GM23338 (cell line): ENCODE measurements around the gene ZNF77.

Experiments
- CREB1 ChIP-seq: fragments of 250-450 bp; sonication (Bioruptor Pico); IDR thresholded peaks from 2 replicates; pipeline ENCODE4 v1.5.0; 2020; ENCODE audit warnings: low read depth, mild to moderate bottlenecking, moderate library complexity
- TF ChIP-seq, protein P1 (sequence below), 2 experiments: fragments of 200-600 bp in 1 of 2; sonication (generic) in 1 of 2; conservative IDR thresholded peaks; 2 replicates each; pipeline versions ENCODE4 v1.5.1 to v1.6.1; 2016 to 2017; ENCODE audit warnings: antibody characterized with exemption in 2 of 2, low read depth in 2 of 2, mild to moderate bottlenecking in 2 of 2, moderate library complexity in 1 of 2
- TF ChIP-seq, protein P2 (sequence below): fragments of 250-450 bp; sonication (Bioruptor Pico); IDR thresholded peaks from 2 replicates; pipeline ENCODE4 v1.5.0; 2020; ENCODE audit warnings: mild to moderate bottlenecking, moderate library complexity
- TF ChIP-seq, protein P3 (sequence below): IDR thresholded peaks from one replicate; pipeline ENCODE4 v1.6.1; 2018; ENCODE audit warnings: antibody characterized with exemption; ENCODE audit not compliant: unreplicated experiment

DNA sequence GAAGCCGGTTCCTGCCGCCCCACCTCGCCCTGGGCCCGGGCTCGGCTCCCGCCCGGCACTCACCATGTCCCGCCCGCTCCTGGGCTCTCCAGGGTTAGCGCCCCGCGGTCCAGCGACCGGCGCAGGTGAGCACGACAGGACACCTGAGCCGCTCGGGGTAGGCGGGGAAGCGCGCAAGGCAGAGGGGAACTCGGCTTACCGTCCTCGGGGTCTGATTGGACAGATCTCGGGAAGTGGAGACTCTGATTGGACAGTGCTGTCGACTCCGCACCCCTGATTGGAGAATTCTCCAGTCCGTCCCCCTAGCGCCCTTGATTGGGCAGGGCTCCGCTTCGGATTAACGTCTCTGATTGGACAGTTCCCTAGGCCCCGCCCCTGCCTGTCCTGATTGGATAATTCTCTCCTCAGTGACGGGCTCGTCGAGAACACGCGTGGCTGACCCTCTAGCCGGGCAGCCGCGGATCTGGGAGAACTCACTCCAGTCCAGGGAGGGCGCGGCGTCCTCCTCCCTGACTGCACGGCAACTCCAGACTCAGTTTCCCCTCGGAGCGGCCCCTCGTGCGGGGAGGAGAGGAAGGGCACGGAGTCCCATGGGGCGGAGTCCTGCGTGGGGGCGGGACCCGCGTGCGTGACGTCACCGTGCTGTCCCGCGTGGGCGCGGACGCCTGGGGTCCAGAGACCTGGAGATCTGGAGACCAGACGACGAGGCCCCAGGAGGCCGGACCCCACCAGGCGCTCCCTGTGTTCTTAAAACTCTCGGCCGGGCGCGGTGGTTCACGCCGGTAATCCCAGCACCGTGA is at the start of gene ZNF77:
- TF ChIP-seq, protein P1, sequence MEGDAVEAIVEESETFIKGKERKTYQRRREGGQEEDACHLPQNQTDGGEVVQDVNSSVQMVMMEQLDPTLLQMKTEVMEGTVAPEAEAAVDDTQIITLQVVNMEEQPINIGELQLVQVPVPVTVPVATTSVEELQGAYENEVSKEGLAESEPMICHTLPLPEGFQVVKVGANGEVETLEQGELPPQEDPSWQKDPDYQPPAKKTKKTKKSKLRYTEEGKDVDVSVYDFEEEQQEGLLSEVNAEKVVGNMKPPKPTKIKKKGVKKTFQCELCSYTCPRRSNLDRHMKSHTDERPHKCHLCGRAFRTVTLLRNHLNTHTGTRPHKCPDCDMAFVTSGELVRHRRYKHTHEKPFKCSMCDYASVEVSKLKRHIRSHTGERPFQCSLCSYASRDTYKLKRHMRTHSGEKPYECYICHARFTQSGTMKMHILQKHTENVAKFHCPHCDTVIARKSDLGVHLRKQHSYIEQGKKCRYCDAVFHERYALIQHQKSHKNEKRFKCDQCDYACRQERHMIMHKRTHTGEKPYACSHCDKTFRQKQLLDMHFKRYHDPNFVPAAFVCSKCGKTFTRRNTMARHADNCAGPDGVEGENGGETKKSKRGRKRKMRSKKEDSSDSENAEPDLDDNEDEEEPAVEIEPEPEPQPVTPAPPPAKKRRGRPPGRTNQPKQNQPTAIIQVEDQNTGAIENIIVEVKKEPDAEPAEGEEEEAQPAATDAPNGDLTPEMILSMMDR (conservative IDR thresholded peaks at IDR 0.05; ENCODE audit: low read depth in 2 of 2) = no peak
- TF ChIP-seq, protein P2, sequence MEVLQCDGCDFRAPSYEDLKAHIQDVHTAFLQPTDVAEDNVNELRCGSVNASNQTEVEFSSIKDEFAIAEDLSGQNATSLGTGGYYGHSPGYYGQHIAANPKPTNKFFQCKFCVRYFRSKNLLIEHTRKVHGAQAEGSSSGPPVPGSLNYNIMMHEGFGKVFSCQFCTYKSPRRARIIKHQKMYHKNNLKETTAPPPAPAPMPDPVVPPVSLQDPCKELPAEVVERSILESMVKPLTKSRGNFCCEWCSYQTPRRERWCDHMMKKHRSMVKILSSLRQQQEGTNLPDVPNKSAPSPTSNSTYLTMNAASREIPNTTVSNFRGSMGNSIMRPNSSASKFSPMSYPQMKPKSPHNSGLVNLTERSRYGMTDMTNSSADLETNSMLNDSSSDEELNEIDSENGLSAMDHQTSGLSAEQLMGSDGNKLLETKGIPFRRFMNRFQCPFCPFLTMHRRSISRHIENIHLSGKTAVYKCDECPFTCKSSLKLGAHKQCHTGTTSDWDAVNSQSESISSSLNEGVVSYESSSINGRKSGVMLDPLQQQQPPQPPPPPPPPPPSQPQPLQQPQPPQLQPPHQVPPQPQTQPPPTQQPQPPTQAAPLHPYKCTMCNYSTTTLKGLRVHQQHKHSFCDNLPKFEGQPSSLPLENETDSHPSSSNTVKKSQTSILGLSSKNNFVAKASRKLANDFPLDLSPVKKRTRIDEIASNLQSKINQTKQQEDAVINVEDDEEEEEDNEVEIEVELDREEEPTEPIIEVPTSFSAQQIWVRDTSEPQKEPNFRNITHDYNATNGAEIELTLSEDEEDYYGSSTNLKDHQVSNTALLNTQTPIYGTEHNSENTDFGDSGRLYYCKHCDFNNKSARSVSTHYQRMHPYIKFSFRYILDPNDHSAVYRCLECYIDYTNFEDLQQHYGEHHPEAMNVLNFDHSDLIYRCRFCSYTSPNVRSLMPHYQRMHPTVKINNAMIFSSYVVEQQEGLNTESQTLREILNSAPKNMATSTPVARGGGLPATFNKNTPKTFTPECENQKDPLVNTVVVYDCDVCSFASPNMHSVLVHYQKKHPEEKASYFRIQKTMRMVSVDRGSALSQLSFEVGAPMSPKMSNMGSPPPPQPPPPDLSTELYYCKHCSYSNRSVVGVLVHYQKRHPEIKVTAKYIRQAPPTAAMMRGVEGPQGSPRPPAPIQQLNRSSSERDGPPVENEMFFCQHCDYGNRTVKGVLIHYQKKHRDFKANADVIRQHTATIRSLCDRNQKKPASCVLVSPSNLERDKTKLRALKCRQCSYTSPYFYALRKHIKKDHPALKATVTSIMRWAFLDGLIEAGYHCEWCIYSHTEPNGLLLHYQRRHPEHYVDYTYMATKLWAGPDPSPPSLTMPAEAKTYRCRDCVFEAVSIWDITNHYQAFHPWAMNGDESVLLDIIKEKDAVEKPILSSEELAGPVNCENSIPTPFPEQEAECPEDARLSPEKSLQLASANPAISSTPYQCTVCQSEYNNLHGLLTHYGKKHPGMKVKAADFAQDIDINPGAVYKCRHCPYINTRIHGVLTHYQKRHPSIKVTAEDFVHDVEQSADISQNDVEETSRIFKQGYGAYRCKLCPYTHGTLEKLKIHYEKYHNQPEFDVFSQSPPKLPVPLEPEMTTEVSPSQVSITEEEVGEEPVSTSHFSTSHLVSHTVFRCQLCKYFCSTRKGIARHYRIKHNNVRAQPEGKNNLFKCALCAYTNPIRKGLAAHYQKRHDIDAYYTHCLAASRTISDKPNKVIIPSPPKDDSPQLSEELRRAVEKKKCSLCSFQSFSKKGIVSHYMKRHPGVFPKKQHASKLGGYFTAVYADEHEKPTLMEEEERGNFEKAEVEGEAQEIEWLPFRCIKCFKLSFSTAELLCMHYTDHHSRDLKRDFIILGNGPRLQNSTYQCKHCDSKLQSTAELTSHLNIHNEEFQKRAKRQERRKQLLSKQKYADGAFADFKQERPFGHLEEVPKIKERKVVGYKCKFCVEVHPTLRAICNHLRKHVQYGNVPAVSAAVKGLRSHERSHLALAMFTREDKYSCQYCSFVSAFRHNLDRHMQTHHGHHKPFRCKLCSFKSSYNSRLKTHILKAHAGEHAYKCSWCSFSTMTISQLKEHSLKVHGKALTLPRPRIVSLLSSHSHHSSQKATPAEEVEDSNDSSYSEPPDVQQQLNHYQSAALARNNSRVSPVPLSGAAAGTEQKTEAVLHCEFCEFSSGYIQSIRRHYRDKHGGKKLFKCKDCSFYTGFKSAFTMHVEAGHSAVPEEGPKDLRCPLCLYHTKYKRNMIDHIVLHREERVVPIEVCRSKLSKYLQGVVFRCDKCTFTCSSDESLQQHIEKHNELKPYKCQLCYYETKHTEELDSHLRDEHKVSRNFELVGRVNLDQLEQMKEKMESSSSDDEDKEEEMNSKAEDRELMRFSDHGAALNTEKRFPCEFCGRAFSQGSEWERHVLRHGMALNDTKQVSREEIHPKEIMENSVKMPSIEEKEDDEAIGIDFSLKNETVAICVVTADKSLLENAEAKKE (CRISPR knock-in tag) = no peak
- TF ChIP-seq, protein P3, sequence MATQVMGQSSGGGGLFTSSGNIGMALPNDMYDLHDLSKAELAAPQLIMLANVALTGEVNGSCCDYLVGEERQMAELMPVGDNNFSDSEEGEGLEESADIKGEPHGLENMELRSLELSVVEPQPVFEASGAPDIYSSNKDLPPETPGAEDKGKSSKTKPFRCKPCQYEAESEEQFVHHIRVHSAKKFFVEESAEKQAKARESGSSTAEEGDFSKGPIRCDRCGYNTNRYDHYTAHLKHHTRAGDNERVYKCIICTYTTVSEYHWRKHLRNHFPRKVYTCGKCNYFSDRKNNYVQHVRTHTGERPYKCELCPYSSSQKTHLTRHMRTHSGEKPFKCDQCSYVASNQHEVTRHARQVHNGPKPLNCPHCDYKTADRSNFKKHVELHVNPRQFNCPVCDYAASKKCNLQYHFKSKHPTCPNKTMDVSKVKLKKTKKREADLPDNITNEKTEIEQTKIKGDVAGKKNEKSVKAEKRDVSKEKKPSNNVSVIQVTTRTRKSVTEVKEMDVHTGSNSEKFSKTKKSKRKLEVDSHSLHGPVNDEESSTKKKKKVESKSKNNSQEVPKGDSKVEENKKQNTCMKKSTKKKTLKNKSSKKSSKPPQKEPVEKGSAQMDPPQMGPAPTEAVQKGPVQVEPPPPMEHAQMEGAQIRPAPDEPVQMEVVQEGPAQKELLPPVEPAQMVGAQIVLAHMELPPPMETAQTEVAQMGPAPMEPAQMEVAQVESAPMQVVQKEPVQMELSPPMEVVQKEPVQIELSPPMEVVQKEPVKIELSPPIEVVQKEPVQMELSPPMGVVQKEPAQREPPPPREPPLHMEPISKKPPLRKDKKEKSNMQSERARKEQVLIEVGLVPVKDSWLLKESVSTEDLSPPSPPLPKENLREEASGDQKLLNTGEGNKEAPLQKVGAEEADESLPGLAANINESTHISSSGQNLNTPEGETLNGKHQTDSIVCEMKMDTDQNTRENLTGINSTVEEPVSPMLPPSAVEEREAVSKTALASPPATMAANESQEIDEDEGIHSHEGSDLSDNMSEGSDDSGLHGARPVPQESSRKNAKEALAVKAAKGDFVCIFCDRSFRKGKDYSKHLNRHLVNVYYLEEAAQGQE = no peak
- peak; percentile 84 for TF ChIP-seq CREB1 (CRISPR knock-in tag)
